OCI-LY3 (cell line): ENCODE measurements around the gene RPL35.

Experiments used
- EZH2phosphoT487 ChIP-seq: fragments of 200-600 bp; shearing (Covaris generic); IDR thresholded peaks from 2 replicates; pipeline ENCODE4 v1.6.1; 2018; ENCODE audit warnings: antibody characterized with exemption, mixed run types, low read depth
- TF ChIP-seq, protein P1 (sequence below): fragments of 200-600, 300-600 bp; sonication (generic); IDR thresholded peaks from 2 replicates; pipeline ENCODE4 v1.5.1; 2014; ENCODE audit warnings: antibody characterized with exemption, low read length, low read depth

DNA sequence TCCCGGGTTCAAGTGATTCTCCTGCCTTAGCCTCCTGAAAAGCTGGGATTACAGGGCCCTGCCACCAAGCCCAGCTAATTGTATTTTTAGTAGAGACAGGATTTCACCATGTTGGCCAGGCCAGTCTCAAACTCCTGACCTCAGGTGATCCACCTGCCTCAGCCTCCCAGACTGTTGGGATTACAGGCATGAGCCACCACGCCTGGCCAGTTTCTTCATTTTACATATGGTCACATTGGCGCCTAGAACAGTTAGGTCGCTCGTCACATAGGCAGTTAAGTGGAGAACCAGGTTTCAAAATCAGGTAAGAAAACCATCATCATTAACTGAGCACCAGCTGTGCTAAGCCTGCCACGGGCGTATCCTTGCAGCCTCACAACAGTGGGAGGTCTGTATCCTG lies 48.7 kb downstream of the RPL35 start:
- no peak for TF ChIP-seq EZH2phosphoT487
- TF ChIP-seq, protein P1, sequence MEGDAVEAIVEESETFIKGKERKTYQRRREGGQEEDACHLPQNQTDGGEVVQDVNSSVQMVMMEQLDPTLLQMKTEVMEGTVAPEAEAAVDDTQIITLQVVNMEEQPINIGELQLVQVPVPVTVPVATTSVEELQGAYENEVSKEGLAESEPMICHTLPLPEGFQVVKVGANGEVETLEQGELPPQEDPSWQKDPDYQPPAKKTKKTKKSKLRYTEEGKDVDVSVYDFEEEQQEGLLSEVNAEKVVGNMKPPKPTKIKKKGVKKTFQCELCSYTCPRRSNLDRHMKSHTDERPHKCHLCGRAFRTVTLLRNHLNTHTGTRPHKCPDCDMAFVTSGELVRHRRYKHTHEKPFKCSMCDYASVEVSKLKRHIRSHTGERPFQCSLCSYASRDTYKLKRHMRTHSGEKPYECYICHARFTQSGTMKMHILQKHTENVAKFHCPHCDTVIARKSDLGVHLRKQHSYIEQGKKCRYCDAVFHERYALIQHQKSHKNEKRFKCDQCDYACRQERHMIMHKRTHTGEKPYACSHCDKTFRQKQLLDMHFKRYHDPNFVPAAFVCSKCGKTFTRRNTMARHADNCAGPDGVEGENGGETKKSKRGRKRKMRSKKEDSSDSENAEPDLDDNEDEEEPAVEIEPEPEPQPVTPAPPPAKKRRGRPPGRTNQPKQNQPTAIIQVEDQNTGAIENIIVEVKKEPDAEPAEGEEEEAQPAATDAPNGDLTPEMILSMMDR: no peak
